ENCODE results near the gene MTFR2. TPM values are rescaled to one million over a fixed set of nuclear protein-coding genes. Genes with fewer than 3 reads are reported as not detected.

Gene MTFR2
- 11.1 to 12.4 TPM (median 11.6 TPM) in 5 replicates for total RNA-seq (2022; extraction: Qiagen RNA extraction; ENCODE audit: low read depth)

DNA sequence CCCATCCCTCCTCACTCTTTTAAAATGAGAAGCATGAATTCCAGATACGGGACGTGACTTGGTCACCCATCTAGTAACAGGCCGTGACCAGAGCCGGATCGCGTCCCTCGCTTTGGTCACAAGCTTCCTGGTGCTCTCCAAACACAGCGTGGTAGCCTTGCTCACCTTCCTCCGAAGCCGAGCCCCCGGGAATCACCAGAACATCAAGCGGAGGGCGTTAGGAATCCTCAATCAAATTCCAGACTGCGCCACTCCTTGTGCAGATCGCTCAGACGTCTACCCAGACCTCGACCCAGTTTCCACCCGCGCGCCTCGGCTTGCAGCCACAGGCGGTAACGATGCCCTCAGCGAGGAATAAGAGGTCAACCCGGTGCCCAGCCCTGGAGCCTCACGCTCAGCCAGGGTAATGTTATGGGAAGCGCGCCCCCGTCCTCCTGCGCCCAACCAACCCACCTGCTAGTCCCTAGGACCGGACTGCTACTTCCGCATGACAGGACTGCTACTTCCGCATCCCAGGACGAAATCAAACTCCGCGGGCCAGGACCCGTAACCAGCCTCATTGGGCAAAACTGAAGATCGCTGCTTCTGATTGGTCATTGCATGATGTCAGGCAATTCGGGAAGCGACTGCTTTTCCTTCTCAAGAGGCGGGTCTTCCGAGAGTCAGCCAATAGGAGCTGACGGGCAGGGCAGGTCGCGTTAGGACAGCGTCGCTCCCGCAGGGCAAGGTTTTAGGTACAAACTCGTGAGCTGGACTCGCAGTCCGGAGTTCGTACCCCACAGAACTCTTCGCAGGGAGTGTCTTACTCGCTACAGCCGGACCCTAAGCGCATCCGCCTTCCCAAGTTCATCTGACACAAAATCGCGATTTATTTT lies at the start of gene MTFR2:
TSS of gene MTFR2 (minus strand) at position 501 of the 875 bp plus-strand sequence. CDS start 1,212 bp downstream, outside the sequence.

DNA sequence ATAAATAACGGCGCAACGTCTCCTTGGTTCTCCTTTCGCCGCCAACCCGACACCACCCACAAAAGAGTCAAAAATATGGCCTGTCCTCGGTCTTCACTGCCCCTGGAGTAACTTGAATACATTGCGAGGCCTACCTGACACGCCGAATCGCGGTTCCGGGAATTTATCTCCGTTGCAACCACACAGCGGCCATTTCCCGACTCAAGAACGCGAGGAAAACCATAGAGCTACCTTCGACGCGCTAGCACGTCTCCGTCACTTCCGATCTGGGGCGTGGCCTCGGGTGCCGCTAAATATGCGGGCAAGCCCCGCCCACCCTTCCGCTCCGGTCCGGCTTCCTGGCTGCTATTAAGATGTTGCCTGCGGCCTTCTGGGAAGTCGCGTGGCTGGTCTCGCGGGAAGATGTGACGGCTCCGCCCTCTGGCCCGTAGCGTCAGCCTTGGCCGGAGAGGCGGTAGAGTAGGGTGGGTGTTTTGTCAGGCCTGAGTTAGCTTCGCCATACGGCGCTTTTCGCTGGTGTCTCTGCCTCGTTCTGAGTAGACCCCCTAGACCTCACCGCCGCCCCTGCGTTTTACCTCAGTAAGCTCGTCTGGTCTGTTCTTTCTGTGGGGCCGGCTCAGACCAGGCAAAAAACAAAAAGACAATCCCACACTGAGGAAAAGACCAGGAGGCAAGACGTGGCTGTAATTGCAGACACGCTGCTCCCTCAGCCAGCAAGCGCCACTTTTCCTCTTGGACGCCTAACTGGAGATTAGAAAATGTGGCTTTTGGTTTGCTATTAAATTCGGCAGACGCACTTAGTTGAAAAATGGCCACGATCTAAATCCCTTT lies 39.7 kb upstream of the MTFR2 start, which contains the start of gene BCLAF1:
TSS of gene BCLAF1 (minus strand) at position 268 of the 831 bp plus-strand sequence. CDS start 9,980 bp downstream, outside the sequence.

Other genes with a start within 250 kb of the MTFR2 start
- 55.2 to 82.1 TPM (median 70.5 TPM) in 5 replicates for gene BCLAF1, start 39.5 kb upstream of the MTFR2 start, total RNA-seq (2022; extraction: Qiagen RNA extraction; ENCODE audit: low read depth)